Tibial artery (tissue), 4 donors: ENCODE results near the gene ATP11A.

Experiments used
- DNase-seq, 2 donors: peaks; one replicate each; pipeline ENCODE4 v3.0.0-alpha.2; 2019
- H3K27ac ChIP-seq, 2 donors: fragments of 200-600 bp; sonication (generic) in 1 of 2; 1 replicate in 1 of 2; 2 replicates in 1 of 2; pipeline ENCODE4 v1.5.1; 2018 to 2019; ENCODE audit warnings: mild to moderate bottlenecking in 1 of 2
- H3K27me3 ChIP-seq, 2 donors: fragments of 200-600 bp; sonication (generic) in 1 of 2; one replicate each; pipeline versions ENCODE4 v1.5.1 to v1.6.0; 2016 to 2019
- H3K36me3 ChIP-seq, 3 donors: fragments of 200-600 bp; sonication (generic) in 2 of 3; one replicate each; pipeline ENCODE4 v1.5.1; 2016 to 2019; ENCODE audit warnings: mild to moderate bottlenecking in 2 of 3
- H3K4me1 ChIP-seq, 4 donors: fragments of 200-600 bp; sonication (generic) in 2 of 4; 1 replicate in 3 of 4; 2 replicates in 1 of 4; pipeline ENCODE4 v1.5.1; 2016 to 2019
- H3K4me3 ChIP-seq, 2 donors: fragments of 200-600 bp; sonication (generic) in 1 of 2; 1 replicate in 1 of 2; 2 replicates in 1 of 2; pipeline ENCODE4 v1.5.1; 2018 to 2019; ENCODE audit warnings: mild to moderate bottlenecking in 2 of 2
- H3K9me3 ChIP-seq, 3 donors: fragments of 200-600 bp; sonication (generic) in 1 of 3; one replicate each; pipeline ENCODE4 v1.5.1; 2016 to 2019
- intact Hi-C: fragments of 100-400 bp; cut with DNase I; formaldehyde crosslinking; loops from one replicate; pipeline ENCODE4 v1.15.0; 2023; ENCODE audit warnings: low total_unique reads
- TF ChIP-seq, protein P1 (sequence below), 2 experiments: fragments of 200-600 bp in 1 of 2; fragments of 450-650 bp in 1 of 2; IDR thresholded peaks; one replicate each; pipeline ENCODE4 v1.5.1; 2017 to 2019; ENCODE audit warnings: antibody characterized with exemption in 2 of 2, mild to moderate bottlenecking in 1 of 2, moderate library complexity in 1 of 2

ATP11A gene

DNA sequence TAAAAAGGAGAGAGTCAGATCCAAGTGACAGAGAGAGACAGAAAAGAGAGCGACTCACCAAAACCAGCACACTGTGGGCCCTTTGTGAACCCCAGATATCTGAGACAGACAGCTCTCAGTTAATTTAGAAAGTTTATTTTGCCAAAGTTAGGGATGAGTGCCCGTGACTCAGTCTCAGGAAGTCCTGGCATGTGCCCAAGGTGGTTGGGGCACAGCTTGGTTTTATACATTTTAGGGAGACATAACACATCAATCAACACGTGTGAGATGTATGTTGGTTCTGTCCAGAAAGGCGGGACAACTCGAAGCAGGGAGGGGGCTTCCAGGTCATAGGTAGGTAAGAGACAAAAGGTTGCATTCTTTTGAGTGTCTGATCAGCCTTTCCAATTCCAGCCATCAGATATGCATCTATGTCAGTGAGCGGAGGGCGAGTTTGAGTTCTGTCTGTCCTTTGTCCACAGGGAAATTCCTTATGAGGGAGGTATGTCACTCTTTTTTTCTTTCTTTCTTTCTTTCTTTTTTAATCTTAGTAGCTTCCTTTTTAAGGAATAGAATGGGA lies 37.2 kb upstream of the ATP11A start:
- H3K36me3 ChIP-seq, result no peaks in the 10 kb centered on the region
- no peaks in the 10 kb centered on the region for H3K9me3 ChIP-seq
- no peak overlapping the region for H3K27ac ChIP-seq
- TF ChIP-seq, protein P1, sequence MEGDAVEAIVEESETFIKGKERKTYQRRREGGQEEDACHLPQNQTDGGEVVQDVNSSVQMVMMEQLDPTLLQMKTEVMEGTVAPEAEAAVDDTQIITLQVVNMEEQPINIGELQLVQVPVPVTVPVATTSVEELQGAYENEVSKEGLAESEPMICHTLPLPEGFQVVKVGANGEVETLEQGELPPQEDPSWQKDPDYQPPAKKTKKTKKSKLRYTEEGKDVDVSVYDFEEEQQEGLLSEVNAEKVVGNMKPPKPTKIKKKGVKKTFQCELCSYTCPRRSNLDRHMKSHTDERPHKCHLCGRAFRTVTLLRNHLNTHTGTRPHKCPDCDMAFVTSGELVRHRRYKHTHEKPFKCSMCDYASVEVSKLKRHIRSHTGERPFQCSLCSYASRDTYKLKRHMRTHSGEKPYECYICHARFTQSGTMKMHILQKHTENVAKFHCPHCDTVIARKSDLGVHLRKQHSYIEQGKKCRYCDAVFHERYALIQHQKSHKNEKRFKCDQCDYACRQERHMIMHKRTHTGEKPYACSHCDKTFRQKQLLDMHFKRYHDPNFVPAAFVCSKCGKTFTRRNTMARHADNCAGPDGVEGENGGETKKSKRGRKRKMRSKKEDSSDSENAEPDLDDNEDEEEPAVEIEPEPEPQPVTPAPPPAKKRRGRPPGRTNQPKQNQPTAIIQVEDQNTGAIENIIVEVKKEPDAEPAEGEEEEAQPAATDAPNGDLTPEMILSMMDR (IDR thresholded peaks at IDR 0.05), result no peak
- peaks cover 0 to 2% of the 10 kb centered on the region in 2 donors for H3K27me3 ChIP-seq
- DNase-seq, result no peak
- H3K4me3 ChIP-seq, result no peak overlapping the region
- no peaks in the 10 kb centered on the region for H3K4me1 ChIP-seq
- intact Hi-C loops, result no loop called here

DNA sequence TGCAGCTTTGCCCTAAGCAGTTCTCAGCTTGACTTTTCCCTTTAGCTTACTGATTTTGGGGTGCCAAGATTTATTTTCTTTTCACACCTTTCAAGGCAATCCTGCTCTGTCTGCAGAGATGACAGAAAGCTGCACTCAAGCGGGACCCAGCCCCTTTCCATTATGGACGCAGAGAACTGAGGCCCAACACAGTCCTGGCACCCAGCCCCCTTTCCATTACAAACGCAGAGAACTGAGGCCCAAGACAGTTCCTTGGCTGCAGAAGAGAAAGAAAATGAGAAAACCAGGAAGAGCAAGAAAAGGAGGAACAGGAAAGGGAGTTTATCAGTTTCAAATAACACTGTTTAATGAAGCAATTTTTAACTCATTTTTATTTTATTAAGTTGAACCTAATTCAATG lies 36.8 kb upstream of the ATP11A start:
- Histone ChIP-seq H3K9me3 (no peaks in the 10 kb centered on the region), H3K27ac (no peak overlapping the region), H3K4me1 (no peaks in the 10 kb centered on the region), H3K4me3 (no peak overlapping the region), H3K36me3 (no peaks in the 10 kb centered on the region), H3K27me3 (peaks cover 0 to 2% of the 10 kb centered on the region in 2 donors)
- intact Hi-C loops, result no loop called here
- DNase-seq, result no peak
- TF ChIP-seq, protein P1 (IDR thresholded peaks at IDR 0.05), result no peak

DNA sequence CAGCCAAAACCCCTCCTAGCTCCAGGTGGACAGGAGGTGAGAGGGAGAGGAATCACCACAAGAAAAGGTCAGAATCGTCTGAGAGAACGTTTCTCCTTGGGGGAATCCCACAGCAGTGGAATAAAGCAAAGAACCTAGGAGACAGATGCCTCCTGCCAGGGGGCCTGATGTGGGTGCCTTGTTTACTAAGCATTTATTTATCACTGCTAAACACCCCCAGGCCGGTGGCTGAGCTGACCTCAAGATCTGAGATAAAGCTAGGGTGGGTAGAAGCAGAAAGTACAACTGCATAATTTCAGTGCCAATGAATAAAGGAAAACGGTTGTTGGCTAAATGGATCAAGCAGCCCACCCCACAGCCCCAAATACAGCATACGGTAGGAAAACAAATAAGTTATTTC lies 33.9 kb upstream of the ATP11A start:
- intact Hi-C loops, result no loop called here
- Histone ChIP-seq H3K4me1 (no peaks in the 10 kb centered on the region), H3K27ac (no peak overlapping the region), H3K9me3 (no peaks in the 10 kb centered on the region), H3K4me3 (no peak overlapping the region), H3K27me3 (no peaks in the 10 kb centered on the region), H3K36me3 (no peaks in the 10 kb centered on the region)
- DNase-seq, result no peak
- TF ChIP-seq, protein P1 (IDR thresholded peaks at IDR 0.05), result no peak

DNA sequence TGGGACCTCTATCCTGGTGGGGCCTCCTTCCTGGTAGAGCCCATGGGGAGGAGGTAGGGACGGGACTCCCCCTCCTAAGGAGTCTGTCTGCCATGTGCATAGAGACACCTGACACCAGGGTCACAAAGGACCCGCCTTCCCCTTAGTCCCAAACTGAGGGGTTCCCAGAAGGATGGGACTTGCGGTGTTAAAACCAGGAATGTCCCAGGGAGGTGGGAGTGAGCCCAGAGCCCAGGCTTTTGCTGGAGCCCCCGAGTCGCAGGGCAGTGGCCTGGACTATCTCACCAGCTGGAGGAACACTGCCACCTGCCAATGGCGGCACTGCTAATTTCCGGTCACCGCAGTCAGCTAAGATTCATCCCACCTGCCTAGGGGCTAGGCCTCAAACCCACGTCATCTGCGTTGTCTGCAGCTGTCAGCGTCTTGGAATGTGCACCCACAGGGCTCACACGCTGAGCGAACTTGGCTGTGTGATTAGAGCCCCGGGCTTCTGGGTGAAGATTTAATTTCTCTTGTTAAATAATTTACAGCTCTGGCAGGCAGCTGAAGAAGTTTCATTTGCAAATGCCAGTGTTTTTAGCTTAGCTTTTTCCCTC lies 31.9 kb upstream of the ATP11A start:
- Histone ChIP-seq H3K27ac (no peak overlapping the region), H3K4me1 (no peaks in the 10 kb centered on the region), H3K27me3 (no peaks in the 10 kb centered on the region), H3K4me3 (no peak overlapping the region), H3K9me3 (no peaks in the 10 kb centered on the region), H3K36me3 (no peaks in the 10 kb centered on the region)
- no peak for DNase-seq
- TF ChIP-seq, protein P1 (IDR thresholded peaks at IDR 0.05), result no peak
- intact Hi-C loops, result no loop called here

DNA sequence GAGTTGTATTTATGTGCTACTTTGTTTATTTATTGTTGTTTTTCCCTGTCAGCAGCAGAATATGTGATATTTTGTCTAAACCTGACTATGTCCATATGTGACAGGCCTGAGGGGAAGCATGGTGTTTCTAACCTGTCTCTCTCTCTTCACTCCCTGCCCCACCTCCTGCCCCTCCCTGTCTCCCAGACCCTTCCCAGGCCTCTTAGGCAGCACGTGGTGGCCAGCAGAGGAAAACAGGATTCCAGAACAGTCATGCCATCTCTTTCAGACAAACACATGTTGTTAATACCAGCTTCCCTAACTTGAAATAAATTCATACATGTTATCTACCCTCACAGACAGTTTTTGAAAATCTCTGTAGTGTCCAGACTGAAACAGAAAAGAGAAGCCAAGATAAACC lies 31.0 kb upstream of the ATP11A start:
- H3K9me3 ChIP-seq, result no peaks in the 10 kb centered on the region
- H3K27me3 ChIP-seq, result no peaks in the 10 kb centered on the region
- H3K36me3 ChIP-seq, result no peaks in the 10 kb centered on the region
- TF ChIP-seq, protein P1 (IDR thresholded peaks at IDR 0.05), result no peak
- intact Hi-C loops, result no loop called here
- no peak for DNase-seq
- H3K27ac ChIP-seq, result no peak overlapping the region
- H3K4me1 ChIP-seq, result no peaks in the 10 kb centered on the region
- no peak overlapping the region for H3K4me3 ChIP-seq
